NCI-H2196 (cell line): ENCODE data around the gene KRTAP10-3.
"Not testable (repeated sequence)": the region's sequence is repeated elsewhere in the genome, so short reads cannot be mapped to it uniquely, and the experiment has no call there.

Source experiments
- DNase-seq: peaks from one replicate; lab custom pipeline; 2025; ENCODE audit not compliant: unreplicated experiment; lab: John Stamatoyannopoulos, UW

The KRTAP10-3 gene

GRCh38 chr21:44590311-44590721 lies 31.7 kb upstream of the KRTAP10-3 start:
- DNase-seq = no peak

GRCh38 chr21:44589586-44590305 lies 31.2 kb upstream of the KRTAP10-3 start:
- no peak for DNase-seq

GRCh38 chr21:44589094-44589493 lies 30.5 kb upstream of the KRTAP10-3 start:
- DNase-seq = no peak

GRCh38 chr21:44585892-44586291 lies 27.3 kb upstream of the KRTAP10-3 start:
- no peak for DNase-seq

GRCh38 chr21:44583800-44584147 lies 25.2 kb upstream of the KRTAP10-3 start:
- DNase-seq = no peak

DNA sequence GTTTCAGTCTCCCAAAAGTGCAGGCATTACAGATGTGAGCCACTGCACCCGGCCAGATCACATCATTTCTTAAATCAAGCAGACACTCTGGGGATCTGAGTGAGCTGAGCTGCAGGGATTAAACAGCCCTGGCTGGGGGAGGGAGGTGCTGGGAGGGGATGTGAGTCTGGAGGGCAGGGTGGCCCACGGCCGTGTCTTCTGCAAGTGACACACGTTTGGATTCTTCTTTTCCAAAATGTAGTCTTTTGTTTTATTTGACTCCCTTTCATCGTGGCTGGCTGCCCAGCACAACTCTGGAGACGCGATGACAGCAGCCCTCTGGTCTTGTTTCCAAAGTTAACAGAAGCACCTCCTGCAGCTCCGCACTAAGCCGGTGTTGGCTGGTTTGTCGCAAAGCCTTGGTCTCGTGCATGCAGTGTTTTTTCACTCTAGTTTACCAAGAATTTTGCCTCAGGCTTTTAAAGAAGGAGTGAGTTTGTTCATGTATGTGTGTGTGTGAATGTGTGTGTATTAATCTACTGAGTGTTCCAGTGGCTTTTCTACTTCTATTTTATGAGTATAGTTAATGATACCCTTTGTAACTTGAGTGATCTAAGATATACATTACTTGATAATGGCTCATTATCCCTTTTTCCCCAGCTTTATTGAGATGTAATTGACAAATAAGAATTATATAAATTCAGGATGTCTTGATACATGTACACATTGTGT lies 24.6 kb upstream of the KRTAP10-3 start:
- DNase-seq = no peak

DNA sequence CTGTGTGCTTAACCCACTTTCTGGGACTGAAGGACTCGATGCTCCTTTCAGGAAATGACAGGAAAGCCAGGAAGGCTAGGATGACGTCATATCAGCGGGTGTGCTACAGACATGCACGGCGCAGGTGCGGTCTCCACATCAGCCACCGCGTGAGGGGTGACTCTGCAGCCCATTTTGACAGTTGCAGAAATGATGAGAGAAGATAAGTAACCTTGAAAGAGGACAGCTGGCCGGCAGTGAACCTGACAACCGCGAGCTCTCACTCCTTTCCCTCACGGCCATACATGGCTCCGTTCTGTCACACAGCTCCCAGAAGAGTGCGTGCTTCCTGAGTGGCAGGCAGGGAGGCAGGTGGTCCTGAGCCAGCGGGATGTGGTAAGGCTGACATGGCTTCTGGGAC lies 23.5 kb upstream of the KRTAP10-3 start:
- no peak for DNase-seq

- no peak for DNase-seq
These were observed 22.6 kb upstream of the KRTAP10-3 start for GRCh38 chr21:44581158-44581557.

GRCh38 chr21:44580231-44580821 lies 21.7 kb upstream of the KRTAP10-3 start, which contains the start of gene KRTAP10-5:
Gene KRTAP10-5, minus strand, starts transcription at chr21:44580604. Its CDS starts 26 bp downstream, at chr21:44580578.
- not testable (repeated sequence) for DNase-seq

DNA sequence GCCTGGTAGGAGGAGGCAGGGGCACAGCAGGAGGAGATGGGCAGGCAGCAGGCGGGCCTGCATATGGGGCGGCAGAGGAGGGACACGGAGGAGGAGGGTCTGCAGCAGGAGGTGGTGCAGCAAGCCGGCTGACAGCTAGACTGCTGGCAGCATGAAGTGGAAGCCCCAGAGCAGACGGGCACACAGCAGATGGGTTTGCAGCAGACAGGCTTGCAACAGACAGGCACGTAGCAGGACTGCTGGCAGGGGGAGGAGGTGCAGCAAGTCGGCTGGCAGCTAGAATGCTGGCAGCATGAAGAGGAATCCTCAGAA lies 21.2 kb upstream of the KRTAP10-3 start:
- DNase-seq = no peak

DNA sequence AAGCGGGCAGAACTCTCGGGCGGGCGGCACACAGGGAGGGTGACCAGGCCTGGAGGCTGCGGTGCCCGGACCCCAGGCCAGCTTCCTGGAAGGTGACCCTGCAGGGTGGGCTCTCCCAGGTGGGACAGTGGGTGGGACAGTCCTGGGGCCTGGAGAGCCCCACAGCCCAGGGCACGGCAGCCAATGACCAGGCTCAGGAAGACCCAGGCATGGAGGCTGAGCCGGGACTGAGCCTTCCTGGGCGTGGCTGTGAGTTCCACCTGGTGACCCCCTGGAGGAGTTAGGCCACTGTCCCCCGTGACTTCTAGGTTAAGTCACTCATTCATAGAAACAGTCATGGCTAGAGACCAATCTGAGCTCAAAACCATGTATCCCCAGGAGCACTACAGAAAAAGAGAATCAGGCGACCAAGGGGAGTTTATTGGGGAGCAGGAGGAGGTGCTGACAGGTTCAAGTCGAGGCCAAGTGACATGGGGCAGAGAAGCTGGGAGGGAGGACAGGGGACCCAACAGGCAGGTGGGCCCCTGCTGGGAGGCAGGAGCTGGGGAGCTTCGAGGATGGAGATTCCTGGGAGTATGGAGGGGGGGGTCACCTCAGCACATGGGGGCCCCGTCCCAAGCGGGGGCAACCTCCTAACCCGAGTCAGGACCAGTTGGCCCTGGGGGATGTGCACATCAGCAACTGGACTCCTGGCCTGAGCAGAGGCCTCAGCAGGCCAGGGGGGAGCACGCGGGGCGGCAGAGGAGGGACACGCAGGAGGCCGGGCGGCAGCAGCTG lies 20.6 kb upstream of the KRTAP10-3 start:
- DNase-seq = no peak

GRCh38 chr21:44578371-44579055 lies 19.9 kb upstream of the KRTAP10-3 start:
- no peak for DNase-seq

- no peak for DNase-seq
These were observed 17.4 kb upstream of the KRTAP10-3 start for GRCh38 chr21:44576025-44576420.

DNA sequence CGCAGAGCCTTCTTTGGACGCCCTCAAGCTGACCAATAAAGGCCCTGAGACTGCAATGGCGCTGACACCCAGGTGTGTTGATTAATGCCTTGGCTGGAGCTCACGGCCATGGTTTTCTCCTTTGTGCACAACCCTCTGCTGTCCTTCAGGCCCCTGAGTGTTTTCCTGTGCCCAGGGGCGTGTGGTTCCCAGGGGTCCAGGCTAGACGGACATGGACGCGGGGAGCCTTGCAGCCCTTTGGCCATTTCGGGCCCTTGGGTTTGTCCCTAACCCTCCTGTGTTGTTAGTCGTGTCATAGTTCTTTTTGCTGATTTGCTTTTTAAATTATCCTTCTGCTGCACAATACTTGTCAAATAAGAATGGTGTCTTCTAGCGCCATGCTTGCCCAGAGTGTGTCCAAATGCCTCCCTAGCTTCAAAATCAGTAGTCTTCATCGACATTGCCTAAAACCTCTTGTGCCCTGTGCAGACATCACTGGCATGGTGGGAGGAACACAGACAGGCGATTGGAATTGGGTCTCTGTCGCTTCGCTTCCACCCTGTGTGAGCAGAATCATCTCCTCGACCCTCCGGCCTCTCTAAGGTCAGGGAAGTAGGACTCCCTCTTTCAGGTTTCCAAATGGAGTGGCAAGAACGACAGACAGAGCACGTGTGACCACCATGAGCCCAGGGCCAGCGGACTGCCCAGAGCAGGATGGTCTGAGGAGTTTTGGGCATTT lies 16.9 kb upstream of the KRTAP10-3 start:
- no peak for DNase-seq

DNA sequence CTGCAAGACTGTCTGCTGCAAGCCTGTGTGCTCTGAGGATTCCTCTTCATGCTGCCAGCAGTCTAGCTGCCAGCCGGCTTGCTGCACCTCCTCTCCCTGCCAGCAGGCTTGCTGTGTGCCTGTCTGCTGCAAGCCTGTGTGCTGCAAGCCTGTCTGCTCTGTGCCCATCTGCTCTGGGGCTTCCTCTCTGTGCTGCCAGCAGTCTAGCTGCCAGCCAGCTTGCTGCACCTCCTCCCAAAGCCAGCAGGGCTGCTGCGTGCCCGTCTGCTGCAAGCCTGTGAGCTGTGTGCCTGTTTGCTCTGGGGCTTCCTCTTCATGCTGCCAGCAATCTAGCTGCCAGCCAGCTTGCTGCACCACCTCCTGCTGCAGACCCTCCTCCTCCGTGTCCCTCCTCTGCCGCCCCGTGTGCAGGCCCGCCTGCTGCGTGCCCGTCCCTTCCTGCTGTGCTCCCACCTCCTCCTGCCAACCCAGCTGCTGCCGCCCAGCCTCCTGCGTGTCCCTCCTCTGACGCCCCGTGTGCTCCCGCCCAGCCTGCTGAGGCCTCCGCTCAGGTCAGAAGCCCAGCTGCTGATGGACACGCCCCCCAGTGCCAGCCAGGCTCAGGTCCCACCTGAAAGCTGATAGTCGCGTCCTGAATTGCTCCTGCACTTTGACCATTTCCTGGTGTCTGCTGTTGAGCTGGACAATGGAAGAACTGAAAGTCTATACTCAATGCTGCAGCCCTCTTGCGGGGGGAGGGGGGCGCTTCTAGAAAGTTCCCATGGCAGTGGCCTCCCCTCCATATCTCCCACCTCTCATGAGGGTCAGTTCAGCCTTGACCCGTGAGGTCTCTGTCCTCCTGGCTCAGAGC lies 16.1 kb upstream of the KRTAP10-3 start:
- no peak for DNase-seq

DNA sequence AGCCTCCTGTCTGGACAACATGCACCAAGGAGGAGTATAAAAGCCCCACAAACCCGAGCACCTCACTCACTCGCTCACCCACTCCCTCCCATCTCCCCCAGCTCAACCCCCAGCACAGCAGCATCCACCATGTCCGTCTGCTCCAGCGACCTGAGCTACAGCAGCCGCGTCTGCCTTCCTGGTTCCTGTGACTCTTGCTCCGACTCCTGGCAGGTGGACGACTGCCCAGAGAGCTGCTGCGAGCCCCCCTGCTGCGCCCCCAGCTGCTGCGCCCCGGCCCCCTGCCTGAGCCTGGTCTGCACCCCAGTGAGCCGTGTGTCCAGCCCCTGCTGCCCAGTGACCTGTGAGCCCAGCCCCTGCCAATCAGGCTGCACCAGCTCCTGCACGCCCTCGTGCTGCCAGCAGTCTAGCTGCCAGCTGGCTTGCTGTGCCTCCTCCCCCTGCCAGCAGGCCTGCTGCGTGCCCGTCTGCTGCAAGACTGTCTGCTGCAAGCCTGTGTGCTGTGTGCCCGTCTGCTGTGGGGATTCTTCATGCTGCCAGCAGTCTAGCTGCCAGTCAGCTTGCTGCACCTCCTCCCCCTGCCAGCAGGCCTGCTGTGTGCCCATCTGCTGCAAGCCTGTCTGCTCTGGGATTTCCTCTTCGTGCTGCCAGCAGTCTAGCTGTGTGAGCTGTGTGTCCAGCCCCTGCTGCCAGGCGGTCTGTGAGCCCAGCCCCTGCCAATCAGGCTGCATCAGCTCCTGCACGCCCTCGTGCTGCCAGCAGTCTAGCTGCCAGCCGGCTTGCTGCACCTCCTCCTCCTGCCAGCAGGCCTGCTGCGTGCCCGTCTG lies 15.2 kb upstream of the KRTAP10-3 start, which contains the start of gene KRTAP10-4:
TSS of gene KRTAP10-4 (plus strand) at position 100 of the 827 bp plus-strand sequence. CDS start at position 130, 30 bp downstream.
- not testable (repeated sequence) for DNase-seq

- no peak for DNase-seq
These were observed 14.5 kb upstream of the KRTAP10-3 start for GRCh38 chr21:44572959-44573583.
